ENCODE data around the gene TMEM140.
"Not testable (repeated sequence)": the region's sequence is repeated elsewhere in the genome, so short reads cannot be mapped to it uniquely, and the experiment has no call there.

The TMEM140 gene

DNA sequence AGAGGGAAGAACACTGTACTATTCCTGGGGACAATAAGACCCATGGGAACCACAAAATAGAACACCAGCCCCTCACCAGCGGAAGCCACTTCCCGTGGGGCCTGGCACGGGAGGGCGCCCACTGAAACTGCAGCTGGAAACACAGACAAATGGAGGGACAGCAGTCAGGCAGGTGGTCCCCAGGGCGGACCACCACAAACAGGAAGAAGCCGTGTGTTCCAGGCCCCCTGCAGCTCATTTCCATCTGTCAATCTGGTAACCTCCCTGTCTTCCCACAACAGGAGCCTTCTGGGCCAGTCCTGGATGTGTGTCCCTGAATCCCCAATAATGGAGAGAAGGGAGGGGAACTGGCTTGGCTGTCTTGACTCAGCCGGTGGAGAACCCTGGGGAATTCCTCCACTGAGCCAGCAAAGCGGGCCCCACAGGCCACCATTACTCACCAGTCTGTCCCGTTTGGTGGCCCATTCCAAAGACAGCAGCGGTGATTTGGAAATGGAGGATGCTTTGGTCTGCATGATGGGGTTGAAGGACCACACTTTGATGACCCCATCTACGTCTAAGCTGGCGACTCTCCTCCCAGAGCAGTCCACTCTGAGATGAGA is 46.7 kb downstream of the TMEM140 start:
- DNase-seq (ENCODE audit: low spot score) = no peak

DNA sequence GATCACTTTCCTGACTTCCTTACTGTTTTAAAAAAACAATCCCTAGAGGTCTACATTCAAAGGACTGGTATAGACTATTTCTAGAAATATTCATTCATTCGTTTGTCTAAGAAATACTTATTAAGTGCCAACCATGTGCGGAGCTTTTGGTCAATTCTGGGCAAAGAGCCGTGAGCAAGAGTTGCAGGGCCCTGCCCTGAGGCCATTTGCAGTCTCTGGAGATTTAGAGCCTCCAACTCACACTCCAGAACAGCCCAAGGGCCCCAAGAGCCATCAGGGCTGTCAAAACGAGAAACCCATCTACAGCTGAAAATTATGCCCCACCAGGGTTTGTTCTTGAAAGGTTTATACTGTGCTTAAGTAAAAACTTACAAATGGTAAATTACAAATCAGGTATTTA is 47.3 kb downstream of the TMEM140 start:
- no peak for DNase-seq (ENCODE audit: low spot score)

DNA sequence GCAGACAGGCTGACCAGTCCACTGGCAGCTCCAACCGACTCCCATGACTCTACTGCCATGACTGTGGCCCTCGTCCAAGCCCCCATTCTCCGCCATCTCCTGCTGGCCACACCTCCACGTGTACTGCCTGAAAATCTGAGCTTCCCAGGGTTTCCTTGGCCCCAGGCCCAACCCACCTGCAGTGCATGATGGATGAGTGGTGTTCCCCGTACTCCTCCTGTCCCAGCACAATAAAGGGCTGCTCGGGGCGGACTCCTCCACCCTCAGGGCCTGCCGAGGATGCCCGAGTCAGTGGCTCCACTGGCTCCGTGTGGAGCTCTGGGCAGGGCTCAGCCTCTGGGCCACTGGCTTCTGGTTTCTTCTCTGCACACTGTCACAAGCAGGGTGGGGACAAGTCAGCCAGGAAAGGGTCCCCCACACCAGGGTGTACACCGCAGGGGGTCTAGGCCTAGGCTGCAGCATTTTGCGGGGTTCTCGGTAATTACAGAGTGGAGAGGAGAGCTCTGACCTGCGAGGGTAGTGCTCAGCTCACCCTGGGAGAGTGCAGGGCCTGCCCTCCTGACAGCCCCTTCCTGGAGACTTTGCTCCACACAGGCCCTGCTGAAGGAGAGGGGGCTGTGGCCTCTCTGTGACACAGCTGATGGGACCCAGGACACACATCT is 48.2 kb downstream of the TMEM140 start:
- no peak for DNase-seq (ENCODE audit: low spot score)

DNA sequence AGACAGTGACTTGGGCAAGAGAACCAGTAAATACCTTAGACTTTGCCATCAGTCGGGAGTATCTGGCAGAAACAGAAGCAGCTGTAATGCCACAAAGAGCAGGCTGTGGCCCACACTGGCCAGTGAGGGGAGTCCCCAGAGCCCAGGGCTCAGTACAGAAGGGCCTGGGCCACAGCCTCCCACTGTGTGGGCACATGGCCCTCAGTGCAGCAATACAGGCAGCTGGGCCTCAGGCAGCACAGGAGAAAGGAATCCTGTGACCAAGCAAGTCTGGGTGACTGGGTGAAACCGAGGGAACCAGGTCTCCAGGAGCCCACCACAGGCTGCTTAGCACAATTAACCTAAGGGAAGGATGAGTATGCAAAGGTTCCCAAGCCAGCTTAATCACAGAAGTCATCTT is 49.5 kb downstream of the TMEM140 start:
- DNase-seq (ENCODE audit: low spot score) = no peak

DNA sequence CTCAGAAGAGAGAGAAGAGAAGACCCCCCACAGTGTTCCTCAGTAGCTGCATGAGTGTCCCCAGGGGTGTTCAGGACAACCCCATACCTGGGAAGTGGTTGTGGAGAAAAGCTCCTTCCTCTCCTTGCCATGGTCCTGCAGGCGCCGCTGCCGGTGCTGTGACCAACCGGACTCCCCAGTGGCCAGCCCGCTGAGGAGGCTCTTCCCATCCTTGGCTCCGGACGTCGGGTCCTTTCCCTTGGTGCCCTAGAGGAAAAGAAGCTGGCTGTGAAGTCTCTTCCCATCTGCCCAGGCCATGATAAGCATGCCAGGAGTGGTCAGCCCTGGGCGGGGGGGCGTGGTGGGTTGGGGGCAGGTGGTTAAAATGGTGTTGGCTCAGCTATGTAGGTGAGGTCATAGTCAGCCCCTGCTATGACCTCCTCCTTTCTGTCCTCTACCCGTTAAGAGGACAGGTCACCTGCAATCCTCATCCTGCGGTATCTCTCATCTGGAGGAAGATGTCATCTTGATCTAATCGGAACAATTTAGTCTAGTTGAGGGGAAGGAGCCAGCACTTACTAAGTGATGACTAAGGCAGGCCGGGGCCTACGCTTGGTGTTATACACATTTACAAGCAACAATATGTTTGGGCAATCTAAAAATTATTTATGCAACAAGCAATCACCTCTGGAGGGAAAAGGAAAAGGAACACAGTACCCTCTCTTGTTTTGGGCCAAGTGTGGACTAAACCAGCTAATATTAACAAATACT is 50.2 kb downstream of the TMEM140 start:
- no peak for DNase-seq (ENCODE audit: low spot score)

DNA sequence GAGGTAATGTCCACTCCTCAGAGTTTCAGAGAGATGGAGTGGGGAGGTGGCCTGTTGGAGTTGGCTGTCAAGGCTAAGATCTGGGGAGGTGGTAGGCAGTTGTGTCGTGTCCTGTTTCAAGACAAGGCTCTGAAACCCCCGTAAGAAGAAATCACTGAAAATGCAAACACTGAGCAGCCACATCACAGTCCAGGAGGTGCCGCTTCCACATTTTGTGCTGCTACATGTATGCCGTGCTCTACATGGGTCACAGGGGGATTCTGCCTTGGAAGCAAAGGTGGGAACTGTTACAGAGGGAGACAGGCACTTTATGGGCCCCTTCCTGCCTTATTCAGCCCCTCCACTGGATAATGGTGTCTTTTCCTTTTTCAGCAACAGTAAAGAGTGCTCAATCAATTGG is 51.6 kb downstream of the TMEM140 start:
- no peak for DNase-seq (ENCODE audit: low spot score)

DNA sequence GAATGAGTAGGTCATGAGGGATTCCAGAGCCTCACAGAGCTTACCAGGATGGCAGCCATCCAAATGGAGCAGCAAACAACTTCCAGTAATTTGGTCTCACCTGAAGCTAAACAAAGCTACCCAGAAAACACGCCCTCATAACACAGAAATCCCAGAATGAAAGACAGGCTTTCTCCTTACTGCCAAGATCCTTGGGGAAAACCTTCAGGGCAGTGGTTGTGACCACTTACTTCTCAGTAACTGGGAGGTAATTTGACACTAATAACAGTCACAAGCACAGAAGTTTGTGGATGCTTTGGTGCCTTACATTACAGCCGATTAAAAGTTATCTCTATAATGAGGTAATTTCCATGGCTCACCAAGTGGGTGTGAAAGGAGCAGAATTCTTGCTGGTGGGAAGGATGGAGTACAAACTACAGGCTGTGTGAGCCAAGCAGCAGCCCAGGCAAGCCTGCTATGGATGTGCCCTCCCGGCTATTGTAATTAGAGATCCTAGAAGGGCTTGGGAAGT is 53.0 kb downstream of the TMEM140 start:
- DNase-seq (ENCODE audit: low spot score) = no peak

DNA sequence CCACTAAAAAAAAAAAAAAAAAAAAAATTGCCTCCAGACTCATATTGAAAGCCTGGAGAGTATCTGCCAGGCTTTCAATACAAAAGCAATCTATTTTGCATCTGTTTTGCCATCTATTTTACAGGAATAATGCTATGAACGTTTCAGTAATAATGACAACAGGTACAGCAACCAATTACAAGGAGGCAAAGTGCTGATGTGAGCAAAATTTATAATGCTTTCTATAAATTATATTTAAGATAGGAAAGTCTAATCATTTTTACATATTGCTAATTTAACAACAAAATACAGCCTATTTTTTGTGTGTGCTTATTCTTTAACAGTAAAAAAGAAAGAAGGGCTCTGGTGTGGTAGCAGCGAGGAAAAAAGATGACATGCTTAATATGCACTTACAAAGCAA is 53.5 kb downstream of the TMEM140 start:
- no peak for DNase-seq (ENCODE audit: low spot score)

DNA sequence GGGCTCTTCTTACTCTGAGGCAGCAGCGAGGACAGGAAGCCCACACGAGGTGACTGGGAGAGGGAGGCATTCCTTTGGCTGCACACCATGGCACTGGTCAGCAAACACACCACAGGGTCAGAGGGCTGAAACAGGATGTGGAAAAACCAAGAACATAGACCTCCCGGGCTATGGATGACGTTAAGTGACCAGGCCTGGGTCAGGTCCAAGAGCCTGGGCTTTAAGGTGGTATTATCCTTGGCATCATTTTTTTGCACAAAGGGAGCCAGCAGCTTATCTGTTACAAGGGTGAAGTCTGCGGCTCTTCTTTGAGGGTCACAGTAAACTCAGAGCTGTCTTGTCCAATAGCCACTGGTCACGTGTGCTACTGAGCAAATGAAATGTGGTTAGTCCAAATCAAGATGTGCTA is 56.5 kb downstream of the TMEM140 start:
- no peak for DNase-seq (ENCODE audit: low spot score)

DNA sequence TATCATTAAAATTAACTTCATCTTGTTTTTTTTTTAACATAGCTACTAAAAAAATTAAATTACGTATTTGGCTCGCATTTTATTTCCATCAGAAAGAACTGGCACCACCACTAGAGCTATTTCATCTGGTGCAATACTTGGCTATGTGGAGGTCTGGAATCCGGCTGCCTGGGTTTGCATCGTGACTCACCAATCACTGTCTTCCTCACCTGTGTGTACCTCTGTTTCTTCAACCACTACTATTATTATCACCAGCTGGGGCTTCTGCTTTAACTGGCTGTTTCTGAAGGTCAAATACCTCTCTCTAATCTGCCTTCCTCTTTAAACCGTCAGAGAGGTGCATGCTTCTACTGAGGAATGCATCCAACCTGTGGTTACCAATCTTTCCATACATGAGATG is 57.0 kb downstream of the TMEM140 start:
- no peak for DNase-seq (ENCODE audit: low spot score)

DNA sequence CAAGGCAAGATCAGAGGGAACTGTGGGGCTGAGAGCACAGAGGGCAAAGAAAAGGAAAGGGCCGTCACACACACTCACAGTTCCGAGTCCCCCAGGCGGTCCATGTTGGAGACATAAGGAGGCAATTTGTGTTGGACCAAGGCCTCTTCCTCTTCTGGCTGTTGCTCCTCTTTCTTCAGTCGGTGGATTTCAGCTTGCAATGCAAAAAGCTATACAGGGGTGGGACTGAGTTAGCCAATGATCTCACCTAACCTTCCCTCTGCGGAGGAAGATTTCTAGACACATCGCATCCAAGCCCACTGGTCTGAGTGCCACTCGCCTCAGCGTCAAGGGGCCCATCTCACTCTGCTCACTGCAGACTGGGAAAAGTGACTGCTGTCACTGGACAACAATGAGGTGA is 58.0 kb downstream of the TMEM140 start:
- DNase-seq (ENCODE audit: low spot score) = no peak

DNA sequence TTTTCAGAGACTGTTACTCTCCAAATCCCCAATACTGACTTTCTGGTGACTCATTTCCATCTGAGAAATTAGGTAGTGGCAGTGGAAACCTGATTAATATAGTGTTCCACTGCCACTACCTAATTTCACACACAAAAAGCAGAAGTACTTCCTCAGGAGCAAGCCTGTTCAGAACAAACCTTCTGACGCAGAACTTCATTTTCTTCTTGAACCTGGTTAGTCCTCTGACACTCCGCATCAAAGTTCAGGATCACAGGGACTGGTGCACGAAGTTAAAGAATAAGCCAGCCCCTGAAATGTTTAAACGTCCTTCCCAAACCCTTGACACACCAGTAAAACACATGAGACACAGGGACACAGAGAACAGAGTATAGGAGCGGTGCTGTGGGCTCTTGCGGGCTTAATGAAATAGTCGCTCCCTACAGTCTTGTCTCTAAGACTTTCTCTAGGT is 59.1 kb downstream of the TMEM140 start:
- no peak for DNase-seq (ENCODE audit: low spot score)

DNA sequence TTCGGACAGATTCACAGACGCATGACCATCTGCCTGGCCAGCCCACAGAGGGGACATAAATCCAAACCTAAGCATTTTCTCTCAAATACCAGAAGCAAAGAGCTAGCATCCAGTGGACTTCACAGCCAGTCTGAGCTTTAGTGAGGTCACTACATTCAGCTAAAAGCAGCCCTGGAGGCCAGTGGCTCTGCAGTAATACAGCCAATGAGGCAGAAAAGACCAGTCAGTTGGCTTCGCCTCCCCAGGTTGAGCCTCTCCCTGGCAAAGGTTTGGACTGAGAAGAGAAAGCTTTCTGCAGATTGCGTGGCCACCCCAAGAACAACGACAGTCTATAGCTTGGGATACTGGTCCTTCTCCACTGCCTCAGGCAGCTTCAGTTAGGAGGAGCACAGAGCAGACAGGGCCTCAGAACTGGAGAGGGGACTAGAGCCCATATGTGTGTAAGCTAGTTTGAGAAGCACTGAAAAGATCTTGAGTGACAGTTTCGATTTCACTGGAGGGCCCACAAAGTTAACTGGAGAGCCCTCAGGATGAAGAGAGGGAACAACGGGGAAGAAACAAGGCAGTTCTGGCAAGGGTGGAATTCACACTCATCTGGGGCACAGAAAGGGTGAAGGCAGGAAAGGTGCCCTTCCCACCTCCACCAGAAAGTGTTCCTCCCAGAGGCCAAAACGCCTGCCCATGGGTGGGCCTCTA is 59.7 kb downstream of the TMEM140 start:
- no peak for DNase-seq (ENCODE audit: low spot score)

DNA sequence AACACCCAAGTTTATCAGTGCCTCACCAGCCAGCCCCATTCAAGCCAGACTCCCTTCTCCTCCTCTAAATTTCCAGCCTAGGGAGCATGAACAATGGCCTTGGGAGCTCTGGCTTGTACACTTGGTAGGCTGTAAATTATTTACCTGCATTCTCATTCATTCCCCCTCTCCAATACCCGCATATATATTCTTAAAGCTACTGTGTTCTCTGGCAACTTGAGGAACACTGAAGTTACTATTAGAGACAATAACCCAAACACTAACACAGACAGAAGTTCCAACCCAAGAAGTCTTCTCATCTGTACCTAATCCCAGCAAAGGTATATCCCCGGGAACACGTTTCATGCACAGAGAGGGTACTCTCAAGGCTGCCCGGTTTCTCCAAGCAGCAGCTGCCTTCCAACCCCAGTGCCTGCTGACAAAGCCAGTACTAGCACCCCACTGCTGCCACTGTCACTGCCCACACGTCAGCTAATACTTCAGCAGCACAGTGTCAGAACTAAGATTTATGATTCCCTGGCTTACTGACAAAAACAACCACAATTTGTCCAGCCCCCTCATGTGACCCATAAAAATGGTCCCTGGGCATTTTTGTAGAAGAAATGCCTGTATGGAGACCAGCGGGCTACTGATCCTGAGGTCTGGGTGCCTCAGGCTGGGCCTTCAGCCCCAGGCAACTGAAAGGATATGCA is 60.4 kb downstream of the TMEM140 start:
- no peak for DNase-seq (ENCODE audit: low spot score)

DNA sequence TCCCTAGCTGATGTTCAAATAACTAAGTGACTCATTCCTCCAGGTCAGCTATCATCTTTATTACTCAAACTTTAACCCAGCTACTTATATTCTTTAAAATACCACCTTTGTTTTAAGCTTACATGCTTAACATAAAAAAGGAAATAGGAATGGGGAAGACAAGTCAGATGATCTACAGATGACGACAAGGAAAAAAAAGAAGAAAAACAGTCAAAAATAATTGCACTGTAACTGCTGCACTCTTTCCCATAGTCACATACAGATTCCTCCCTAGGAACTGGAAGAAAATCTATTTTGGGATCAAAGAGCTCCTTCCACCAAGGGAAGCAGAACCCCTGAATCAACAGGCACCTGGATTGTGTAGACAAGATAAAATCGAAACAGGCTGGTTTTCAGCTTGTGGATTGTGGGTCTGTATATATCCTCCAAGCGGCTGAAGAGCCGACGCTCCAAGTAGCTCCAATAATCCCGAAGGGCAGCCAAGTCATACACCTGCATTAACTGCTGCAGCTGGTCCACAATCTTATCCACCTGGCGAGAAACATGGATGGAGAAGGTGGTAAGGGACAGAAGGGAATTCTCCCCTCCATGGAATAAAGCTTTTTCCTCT is 61.5 kb downstream of the TMEM140 start:
- no peak for DNase-seq (ENCODE audit: low spot score)

DNA sequence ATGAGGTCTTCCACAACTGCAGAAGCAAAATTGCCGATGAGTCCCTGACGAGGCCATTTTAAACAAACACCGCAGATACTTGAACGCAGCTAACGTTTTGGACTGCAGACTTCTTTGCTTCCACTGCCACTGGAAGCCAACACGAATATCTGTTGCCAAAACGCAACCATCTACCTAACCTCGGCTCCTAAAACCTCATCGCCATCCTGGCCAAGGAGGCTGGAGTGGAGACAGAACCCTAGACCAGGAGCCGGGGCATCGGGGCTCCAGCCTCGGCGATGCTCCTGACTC is 63.0 kb downstream of the TMEM140 start:
- no peak for DNase-seq (ENCODE audit: low spot score)

DNA sequence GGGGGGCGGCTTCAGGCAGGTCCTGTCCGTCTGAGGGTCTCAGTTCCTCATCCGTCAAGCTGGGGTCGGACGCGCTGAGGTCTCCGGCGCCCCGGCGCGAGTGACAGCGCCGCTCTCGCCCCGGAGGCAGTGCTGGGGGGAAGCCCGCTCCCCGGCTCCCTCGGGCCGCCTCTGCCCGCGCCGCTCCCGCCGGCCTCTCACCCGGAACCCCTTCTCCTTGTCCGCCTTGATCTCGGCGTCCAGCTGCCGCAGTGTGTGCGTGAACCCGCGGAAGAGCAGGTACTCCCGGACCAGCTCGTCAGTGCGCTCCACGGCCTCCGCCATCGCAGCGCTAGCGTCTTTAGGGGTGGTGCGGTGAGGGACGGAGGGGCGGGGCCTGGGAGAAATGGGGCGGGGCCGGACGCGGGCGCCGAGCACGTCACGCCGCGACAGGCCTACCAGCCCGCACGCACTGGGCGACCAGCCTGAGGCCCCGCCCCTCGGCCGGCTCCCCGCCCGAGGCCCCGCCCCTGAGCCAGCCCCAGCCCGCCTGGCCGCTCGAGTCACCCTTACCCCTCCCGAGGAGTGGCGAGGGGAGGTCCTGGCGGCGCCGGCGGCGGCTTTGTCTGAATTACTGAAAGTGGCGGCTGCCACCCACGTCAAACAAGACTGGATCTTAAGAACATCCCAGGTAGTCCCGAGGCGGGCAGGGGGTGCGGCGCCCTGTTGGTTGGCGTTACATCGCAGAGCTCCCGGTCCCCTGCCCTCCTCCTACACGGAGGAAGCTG is 63.5 kb downstream of the TMEM140 start, which contains the start of gene WDR91:
WDR91 (minus strand) TSS at position 348 of the 767 bp plus-strand sequence; CDS start at position 324, 24 bp downstream.
- DNase-seq (ENCODE audit: low spot score) = peak; percentile 91

DNA sequence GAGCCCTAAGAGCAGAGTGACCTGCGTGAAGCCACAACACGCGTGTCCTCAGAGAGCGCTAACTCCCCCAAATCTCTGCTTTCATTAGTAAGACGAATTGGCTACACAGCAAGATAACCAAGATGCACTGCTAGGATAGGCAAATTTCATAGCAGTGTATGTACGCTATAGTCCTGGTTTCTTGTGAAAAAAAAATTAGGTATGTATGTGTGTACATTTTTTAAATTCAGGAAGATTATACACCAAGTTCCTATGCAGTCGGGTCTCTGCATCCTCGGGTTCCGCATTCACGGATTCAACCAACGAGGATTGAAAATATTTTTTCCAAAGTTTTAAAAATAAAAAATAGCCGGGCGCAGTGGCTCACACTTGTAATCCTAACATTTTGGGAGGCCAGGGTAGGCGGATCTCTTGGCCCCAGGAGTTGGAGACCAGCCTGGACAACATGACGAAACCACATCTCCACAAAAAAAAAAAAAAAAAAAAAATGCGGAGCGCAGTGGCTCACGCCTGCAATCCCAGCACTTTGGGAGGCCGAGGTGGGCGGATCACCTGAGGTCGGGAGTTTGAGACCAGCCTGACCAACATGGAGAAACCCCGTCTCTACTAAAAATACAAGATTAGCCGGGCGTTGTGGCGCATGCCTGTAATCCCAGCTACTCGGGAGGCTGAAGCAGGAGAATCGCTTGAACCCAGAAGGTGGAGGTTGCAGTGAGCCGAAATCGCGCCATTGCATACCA is 64.2 kb downstream of the TMEM140 start:
- DNase-seq (ENCODE audit: low spot score) = not testable (repeated sequence)

DNA sequence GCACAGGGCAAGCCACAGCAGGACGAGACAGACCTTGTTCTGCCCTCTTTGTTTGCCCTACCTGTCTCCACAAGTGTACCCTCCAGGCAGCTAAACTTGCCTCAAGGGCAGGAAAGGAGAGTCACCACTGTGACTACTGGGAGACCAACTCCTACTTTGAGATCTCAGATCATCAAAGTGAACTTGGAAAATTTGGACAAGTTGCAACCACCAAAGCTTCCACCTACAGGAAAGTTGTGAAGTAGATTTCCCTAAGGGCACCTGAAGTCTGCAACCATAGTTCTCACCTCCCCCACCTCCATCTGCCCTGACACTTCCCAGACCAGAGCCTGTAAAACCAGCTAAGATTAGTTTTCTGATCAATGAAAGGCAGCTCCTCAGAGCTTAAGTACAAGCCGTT is 66.0 kb downstream of the TMEM140 start:
- no peak for DNase-seq (ENCODE audit: low spot score)

DNA sequence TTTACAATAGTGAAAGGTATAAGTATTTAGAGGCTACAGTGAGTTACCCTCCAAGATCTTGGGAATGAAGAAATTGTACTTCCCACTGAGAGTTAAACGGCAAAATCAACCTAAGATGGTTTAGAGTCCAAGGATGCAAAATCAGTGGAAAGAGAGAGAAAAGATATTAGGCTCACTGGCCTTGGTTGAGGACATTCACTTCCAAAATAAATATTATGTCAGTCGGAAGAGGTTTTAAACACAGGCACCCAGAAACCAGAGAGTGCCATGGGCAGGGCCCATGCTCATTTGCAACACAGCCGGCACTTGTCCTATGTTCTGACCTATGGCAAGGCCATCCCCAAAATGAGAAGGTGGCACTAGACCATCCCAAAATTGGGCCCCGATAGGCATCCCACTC is 67.3 kb downstream of the TMEM140 start:
- no peak for DNase-seq (ENCODE audit: low spot score)

Measured in SK-N-DZ (cell line).